Endothelial cell of hepatic sinusoid (primary cell): Measurements from ENCODE around the gene DBN1.
"Not testable (repeated sequence)": the region's sequence is repeated elsewhere in the genome, so short reads cannot be mapped to it uniquely, and the experiment has no call there.

ENCODE experiments used
- in situ Hi-C: cut with HindIII; loops from 2 replicates; pipeline ENCODE4 v1.10.0; 2017; ENCODE audit warnings: low sequenced_read_pairs

The DBN1 gene

GRCh38 chr5:177432839-177433657 is 40.4 kb downstream of the DBN1 start:
- in situ Hi-C loops = loop anchor here (25.0 kb wide), 1 partner anchor 321 kb away; no protein-coding TSS in a partner anchor

- in situ Hi-C loops = loop anchor here (25.0 kb wide), 1 partner anchor 320 kb away; no protein-coding TSS in a partner anchor
These were observed 41.1 kb downstream of the DBN1 start for GRCh38 chr5:177432143-177432838.

GRCh38 chr5:177431317-177432142 is 41.9 kb downstream of the DBN1 start:
- in situ Hi-C loops = loop anchor here (25.0 kb wide), 1 partner anchor 319 kb away; no protein-coding TSS in a partner anchor

GRCh38 chr5:177430972-177431316 is 42.5 kb downstream of the DBN1 start:
- in situ Hi-C loops = loop anchor here (25.0 kb wide), 1 partner anchor 319 kb away; no protein-coding TSS in a partner anchor

- in situ Hi-C loops = loop anchor here (25.0 kb wide), 1 partner anchor 318 kb away; no protein-coding TSS in a partner anchor
These were observed 43.1 kb downstream of the DBN1 start for GRCh38 chr5:177430140-177430951.

- in situ Hi-C loops = loop anchor here (25.0 kb wide), 1 partner anchor 317 kb away; no protein-coding TSS in a partner anchor
These were observed 44.0 kb downstream of the DBN1 start for GRCh38 chr5:177429248-177430040.

GRCh38 chr5:177428574-177429217 is 44.7 kb downstream of the DBN1 start:
- in situ Hi-C loops = loop anchor here (25.0 kb wide), 1 partner anchor 316 kb away; no protein-coding TSS in a partner anchor

GRCh38 chr5:177427919-177428573 is 45.4 kb downstream of the DBN1 start:
- in situ Hi-C loops = loop anchor here (25.0 kb wide), 1 partner anchor 316 kb away; no protein-coding TSS in a partner anchor

GRCh38 chr5:177427211-177427822 is 46.1 kb downstream of the DBN1 start:
- in situ Hi-C loops = loop anchor here (25.0 kb wide), 1 partner anchor 315 kb away; no protein-coding TSS in a partner anchor

GRCh38 chr5:177426566-177427210 is 46.7 kb downstream of the DBN1 start, which contains the start of gene GRK6:
TSS of gene GRK6 (plus strand) at chr5:177426676. CDS start at chr5:177426846, 170 bp downstream.
- in situ Hi-C loops = loop anchor here (25.0 kb wide), 1 partner anchor 314 kb away; no protein-coding TSS in a partner anchor

- in situ Hi-C loops = loop anchor here (25.0 kb wide), 1 partner anchor 314 kb away; no protein-coding TSS in a partner anchor
These were observed 47.5 kb downstream of the DBN1 start for GRCh38 chr5:177425801-177426565.

- in situ Hi-C loops = loop anchor here (25.0 kb wide), 1 partner anchor 313 kb away; no protein-coding TSS in a partner anchor
These were observed 48.1 kb downstream of the DBN1 start for GRCh38 chr5:177425196-177425800.

GRCh38 chr5:177423671-177424070 is 49.8 kb downstream of the DBN1 start:
- in situ Hi-C loops = no loop called here

- in situ Hi-C loops = no loop called here
These were observed 52.2 kb downstream of the DBN1 start for GRCh38 chr5:177421062-177421798.

GRCh38 chr5:177420472-177420871 is 53.0 kb downstream of the DBN1 start:
- in situ Hi-C loops = not testable (repeated sequence)
